ENCODE measurements around the gene USF3. TPM values are rescaled to one million over a fixed set of nuclear protein-coding genes. Genes with fewer than 3 reads are reported as not detected.
A peak's percentile ranks its signal among the peaks of the same experiment; 100 is the strongest.

Gene USF3
- total RNA-seq, 1 donor from 2014 or later, result 18.3 TPM

- TF ChIP-seq CTCF (conservative IDR thresholded peaks at IDR 0.05), result no peak
- H3K36me3 Mint-ChIP-seq (ENCODE audit: low read depth), result peaks cover 11% of the 10 kb centered on the region
- H3K4me1 Mint-ChIP-seq, result peaks cover 12% of the 10 kb centered on the region
- no peak for DNase-seq (ENCODE audit: low read depth, low spot score)
- H3K9me3 Mint-ChIP-seq, result no peaks in the 10 kb centered on the region
- H3K4me3 Mint-ChIP-seq, result no peak overlapping the region
- no peak overlapping the region for H3K27ac Mint-ChIP-seq (ENCODE audit: unreplicated experiment)
- H3K27me3 Mint-ChIP-seq (ENCODE audit: low read depth), result no peaks in the 10 kb centered on the region
Measured at GRCh38 chr3:113714702-113715101, 18.3 kb upstream of the USF3 start.

- Mint-ChIP-seq H3K36me3 (ENCODE audit: low read depth) (peaks cover 3% of the 10 kb centered on the region), H3K27me3 (ENCODE audit: low read depth) (no peaks in the 10 kb centered on the region), H3K27ac (ENCODE audit: unreplicated experiment) (no peak overlapping the region), H3K4me1 (peaks cover 12% of the 10 kb centered on the region), H3K4me3 (no peak overlapping the region), H3K9me3 (peaks cover 3% of the 10 kb centered on the region)
- TF ChIP-seq CTCF (conservative IDR thresholded peaks at IDR 0.05), result no peak
- no peak for DNase-seq (ENCODE audit: low read depth, low spot score)
Measured at GRCh38 chr3:113712129-113712528, 15.7 kb upstream of the USF3 start.

GRCh38 chr3:113707835-113708234 lies 11.4 kb upstream of the USF3 start:
- Mint-ChIP-seq H3K27ac (ENCODE audit: unreplicated experiment) (no peak overlapping the region), H3K4me3 (no peak overlapping the region), H3K4me1 (peaks cover 12% of the 10 kb centered on the region), H3K36me3 (ENCODE audit: low read depth) (no peaks in the 10 kb centered on the region), H3K9me3 (peaks cover 3% of the 10 kb centered on the region), H3K27me3 (ENCODE audit: low read depth) (no peaks in the 10 kb centered on the region)
- DNase-seq (ENCODE audit: low read depth, low spot score), result no peak
- TF ChIP-seq CTCF (conservative IDR thresholded peaks at IDR 0.05), result no peak

- Mint-ChIP-seq H3K27ac (ENCODE audit: unreplicated experiment) (no peak overlapping the region), H3K4me3 (peak overlapping the region; percentile 45), H3K4me1 (peaks cover 13% of the 10 kb centered on the region), H3K27me3 (ENCODE audit: low read depth) (no peaks in the 10 kb centered on the region), H3K9me3 (no peaks in the 10 kb centered on the region), H3K36me3 (ENCODE audit: low read depth) (no peaks in the 10 kb centered on the region)
- no peak for DNase-seq (ENCODE audit: low read depth, low spot score)
- no peak for TF ChIP-seq CTCF (conservative IDR thresholded peaks at IDR 0.05)
Measured at GRCh38 chr3:113698956-113699355, 2.5 kb upstream of the USF3 start.

- Mint-ChIP-seq H3K9me3 (no peaks in the 10 kb centered on the region), H3K4me3 (no peak overlapping the region), H3K4me1 (peaks cover 18% of the 10 kb centered on the region), H3K27ac (ENCODE audit: unreplicated experiment) (no peak overlapping the region), H3K36me3 (ENCODE audit: low read depth) (no peaks in the 10 kb centered on the region), H3K27me3 (ENCODE audit: low read depth) (no peaks in the 10 kb centered on the region)
- no peak for TF ChIP-seq CTCF (conservative IDR thresholded peaks at IDR 0.05)
- no peak for DNase-seq (ENCODE audit: low read depth, low spot score)
Measured at GRCh38 chr3:113698213-113698742, 1.8 kb upstream of the USF3 start.
